HG02623 (cell line): ENCODE measurements around the gene ZNF256.

Experiments used
- ATAC-seq: cut with Tn5 transposase; IDR thresholded peaks from one replicate; pipeline ENCODE4 v1.9.1; 2021; ENCODE audit warnings: moderate library complexity; ENCODE audit not compliant: unreplicated experiment

ZNF256 gene

DNA sequence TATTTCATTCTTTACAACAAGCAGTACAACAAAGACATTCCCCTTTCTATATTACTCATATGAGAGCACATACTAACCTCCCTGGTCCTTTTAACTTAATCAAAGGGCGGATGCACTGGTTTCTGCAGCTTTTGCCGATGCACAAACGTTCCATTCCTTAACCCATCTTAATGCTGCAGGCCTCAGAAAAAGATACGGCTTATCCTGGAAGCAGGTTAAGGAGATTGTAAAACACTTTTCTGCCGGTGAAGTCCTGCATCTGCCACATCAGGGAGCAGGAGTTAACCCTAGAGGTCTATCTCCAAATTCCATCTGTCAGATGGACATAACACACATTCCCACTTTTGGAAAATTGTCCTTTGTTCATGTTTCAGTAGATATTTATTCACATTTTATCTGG is 47.2 kb downstream of the ZNF256 start:
- no peak for ATAC-seq
